Heart right ventricle (tissue), 16 donors: Measurements from ENCODE around the gene ILF3. TPM values are rescaled to one million over a fixed set of nuclear protein-coding genes. Genes with fewer than 3 reads are reported as not detected.

Source experiments
- ATAC-seq, 8 donors: fragments of 200-7000 bp; cut with Tn5 transposase; one replicate each; pipeline ENCODE4 v1.9.1; 2020; ENCODE audit warnings: mild to moderate bottlenecking in 8 of 8, moderate library complexity in 8 of 8, moderate number of reproducible peaks in 1 of 8
- DNase-seq, 2 donors: peaks; one replicate each; pipeline ENCODE4 v3.0.0-alpha.2; 2020
- H3K27ac ChIP-seq, 10 donors: fragments of 200-600 bp; sonication (generic) in 2 of 10; one replicate each; pipeline versions ENCODE4 v1.5.0 to v1.8.0; 2020 to 2022; ENCODE audit warnings: mild to moderate bottlenecking in 3 of 10
- H3K27me3 ChIP-seq, 7 donors: fragments of 200-600 bp; one replicate each; pipeline ENCODE4 v1.8.0; 2021 to 2022; ENCODE audit warnings: mild to moderate bottlenecking in 2 of 7
- H3K36me3 ChIP-seq, 9 donors: fragments of 200-600 bp; sonication (generic) in 1 of 9; one replicate each; pipeline versions ENCODE4 v1.5.0 to v1.8.0; 2020 to 2022; ENCODE audit warnings: mild to moderate bottlenecking in 2 of 9
- H3K4me1 ChIP-seq, 9 donors: fragments of 200-600 bp; sonication (generic) in 1 of 9; one replicate each; pipeline versions ENCODE4 v1.5.0 to v1.8.0; 2020 to 2022; ENCODE audit warnings: mild to moderate bottlenecking in 4 of 9
- H3K4me3 ChIP-seq, 10 donors: fragments of 200-600 bp; sonication (generic) in 2 of 10; one replicate each; pipeline versions ENCODE4 v1.5.0 to v1.8.0; 2020 to 2022; ENCODE audit warnings: mild to moderate bottlenecking in 7 of 10, moderate library complexity in 2 of 10
- H3K9me3 ChIP-seq, 11 donors: fragments of 200-600 bp in 10 of 11; sonication (generic) in 2 of 11; one replicate each; pipeline versions ENCODE4 v1.5.0 to v1.8.0; 2013 to 2022; ENCODE audit warnings: mild to moderate bottlenecking in 2 of 11, control low read depth in 1 of 11, moderate library complexity in 1 of 11
- CTCF ChIP-seq, 9 donors: fragments of 200-600 bp; sonication (generic) in 2 of 9; IDR thresholded peaks; one replicate each; pipeline versions ENCODE4 v1.5.0 to v1.8.0; 2021 to 2022; ENCODE audit warnings: antibody characterized with exemption in 9 of 9, mild to moderate bottlenecking in 5 of 9, moderate library complexity in 1 of 9
- WGBS, 2 donors: extraction: QIAGEN DNeasy Blood & Tissue Kit; methylation state at CpG; one replicate each; pipeline ENCODE4 v1.1.7; 2013; ENCODE audit warnings: inconsistent platforms in 1 of 2; 5-methylcytosine and 5-hydroxymethylcytosine counted together
- intact Hi-C, 10 donors: fragments of 100-400 bp; cut with DNase I; formaldehyde crosslinking; loops; one replicate each; pipeline versions ENCODE4 v1.11.1 to v1.14.2; 2022
- polyA plus RNA-seq, 2 donors: library from polyadenylated mRNA; stranded (reverse); fragments of 200-250 nt; gene quantifications; one replicate each; pipeline ENCODE4 v1.2.3, GENCODE V29; 2013
- total RNA-seq, 10 donors: library from RNA; stranded (reverse); fragmentation: NEBNext Ultra II Directional in 3 of 10; extraction: Animal tissue kit (Norgen Biotek cat#: 25700) in 3 of 10; gene quantifications; one replicate each; pipeline versions ENCODE4 v1.2.1 to v1.2.4, GENCODE V29; 2021 to 2023
- donor health status: Arrhythmogenic right ventricular cardiomyopathy.
- donor health status: ischemic (EF 13 %, LVEDD 7.1; RV severe dilation, severe dysfunction).
- donor health status: healthy with polysubstance abuse.
- donor health status: DM: no; HTN: yes; CAD: no.
- donor health status: DM: no; HTN: no; CAD: no.
- donor health status: ischemic (EF 25% LVEDD 6.9; RV normal size, moderate dysfunction).
- donor health status: ischemic (EF 25% LVEDD 5.7; RV mildly dilated, moderate dysfunction).
- donor health status: healthy.
- donor health status: DM: yes; HTN: yes; CAD: no.
- donor health status: Ischemic cardiomyopathy.
- donor health status: ischemic (EF 35%, LVEDD 5.7; RV mildly dilated, moderate dysfunction).
- donor health status: nonischemic (EF 11% LVEDD 7.7; RV severe dilation, severe dysfunction).
- donor health status: DM: yes; HTN: yes; CAD: no.
- donor health status: PGD.
- donor health status: ischemic (EF 29% LVEDD 5.4; RV normal size, mild dysfunction).
- donor health status: nonischemic (EF 23%, LVEDD 6.1; RV moderate dilation, normal function).

Gene ILF3
- total and polyA plus RNA-seq, 12 donors, result 68.1 to 129 (median 109) TPM

GRCh38 chr19:10729411-10729810 lies 75.3 kb downstream of the ILF3 start:
- DNase-seq (no peak), ATAC-seq (peak in 2 of 8 donors; percentile 22 to 37)
- no peak for TF ChIP-seq CTCF (IDR thresholded peaks at IDR 0.05)
- Histone ChIP-seq H3K27ac (peak overlapping the region in 4 of 10 donors; percentile 0 to 87 (median 55)), H3K9me3 (no peaks in the 10 kb centered on the region), H3K27me3 (no peaks in the 10 kb centered on the region), H3K4me3 (no peak overlapping the region), H3K36me3 (peaks cover 0 to 8% (median 0%) of the 10 kb centered on the region in 9 donors), H3K4me1 (peaks cover 9 to 88% (median 69%) of the 10 kb centered on the region in 9 donors)
- WGBS, 2 donors, result 92% methylated on average over 14 of the region's 14 CpGs
- intact Hi-C loops, result no loop called here

DNA sequence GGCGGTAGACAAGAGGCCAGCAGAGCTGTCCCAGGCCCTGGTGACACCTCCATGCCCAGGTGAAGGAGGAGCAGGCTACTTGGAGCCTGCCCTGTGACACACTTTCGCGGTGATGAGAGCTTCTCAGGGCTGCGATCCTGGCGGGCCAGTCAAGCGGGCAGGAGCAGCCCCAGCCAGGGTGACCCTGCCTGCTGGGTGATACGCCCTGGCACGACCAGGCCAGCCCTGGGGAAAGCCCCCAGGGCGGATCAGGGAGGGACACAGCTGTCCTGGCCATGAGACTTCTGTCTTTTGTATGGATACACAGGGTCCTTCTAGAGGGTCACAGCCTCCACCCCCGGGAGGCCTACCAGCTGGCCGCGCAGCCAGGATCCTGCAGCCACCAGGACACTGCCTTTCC lies 76.8 kb downstream of the ILF3 start:
- WGBS, 2 donors, result 71 to 84% methylated on average over 12 of the region's 12 CpGs
- DNase-seq, result no peak
- no peaks in the 10 kb centered on the region for H3K9me3 ChIP-seq
- peaks cover 9 to 84% (median 60%) of the 10 kb centered on the region in 9 donors for H3K4me1 ChIP-seq
- H3K27ac ChIP-seq, result peak overlapping the region in 9 of 10 donors; percentile 39 to 87 (median 68)
- no peak overlapping the region for H3K4me3 ChIP-seq
- no peak for TF ChIP-seq CTCF (IDR thresholded peaks at IDR 0.05)
- intact Hi-C loops, result no loop called here
- ATAC-seq, result peak in 7 of 8 donors; percentile 20 to 69 (median 54)
- peaks cover 0 to 14% (median 0%) of the 10 kb centered on the region in 9 donors for H3K36me3 ChIP-seq
- no peaks in the 10 kb centered on the region for H3K27me3 ChIP-seq

DNA sequence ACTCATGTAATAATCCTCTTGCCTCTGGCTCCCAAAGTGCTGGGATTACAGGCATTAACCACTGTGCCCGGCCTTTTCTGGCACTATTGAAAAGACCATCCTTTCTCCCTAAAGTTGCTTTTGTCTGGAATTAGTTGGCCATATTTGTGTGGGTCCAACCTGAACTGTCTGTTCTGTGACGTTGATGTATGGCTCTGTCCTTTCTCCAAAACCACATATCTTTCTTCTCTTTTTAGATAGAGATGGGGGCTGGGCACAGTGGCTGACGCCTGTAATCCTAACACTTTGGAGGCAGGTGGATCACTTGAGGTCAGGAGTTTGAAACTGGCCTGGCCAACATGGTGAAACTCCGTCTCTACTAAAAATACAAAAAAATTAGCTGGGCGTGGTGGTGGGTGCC lies 81.6 kb downstream of the ILF3 start:
- Histone ChIP-seq H3K4me3 (no peak overlapping the region), H3K27ac (peak overlapping the region in 4 of 10 donors; percentile 3 to 30 (median 20)), H3K36me3 (peaks cover 0 to 8% (median 0%) of the 10 kb centered on the region in 9 donors), H3K4me1 (peaks cover 2 to 83% (median 43%) of the 10 kb centered on the region in 9 donors), H3K9me3 (peaks cover 0 to 13% (median 0%) of the 10 kb centered on the region in 11 donors), H3K27me3 (no peaks in the 10 kb centered on the region)
- DNase-seq (no peak), ATAC-seq (no peak)
- 73% methylated on average over 5 of the region's 5 CpGs for WGBS, 2 donors
- intact Hi-C loops, result no loop called here
- no peak for TF ChIP-seq CTCF (IDR thresholded peaks at IDR 0.05)

DNA sequence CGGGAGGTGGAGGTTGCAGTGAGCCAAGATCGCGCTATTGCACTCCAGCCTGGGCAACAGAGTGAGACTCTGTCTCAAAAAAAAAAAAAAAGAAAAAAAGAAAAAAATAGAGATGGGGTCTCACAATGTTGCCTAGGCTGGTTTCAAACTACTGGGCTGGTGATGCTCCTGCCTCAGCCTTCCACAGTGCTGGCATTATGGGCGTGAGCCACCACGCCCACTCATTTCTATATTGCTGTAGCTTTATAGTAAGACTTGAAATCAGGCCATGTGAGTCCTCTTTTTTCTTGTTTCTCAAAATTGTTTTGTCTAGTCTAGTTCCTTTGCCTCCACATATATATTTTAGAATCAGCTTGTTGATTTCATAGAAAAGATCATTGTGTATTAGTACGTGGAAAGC lies 82.0 kb downstream of the ILF3 start:
- Histone ChIP-seq H3K36me3 (peaks cover 0 to 8% (median 0%) of the 10 kb centered on the region in 9 donors), H3K27ac (peak overlapping the region in 4 of 10 donors; percentile 0 to 30 (median 20)), H3K4me3 (no peak overlapping the region), H3K9me3 (peaks cover 0 to 14% (median 0%) of the 10 kb centered on the region in 11 donors), H3K27me3 (no peaks in the 10 kb centered on the region), H3K4me1 (peaks cover 0 to 83% (median 38%) of the 10 kb centered on the region in 9 donors)
- intact Hi-C loops, result no loop called here
- WGBS, 2 donors, result 95 to 98% methylated on average over 6 of the region's 6 CpGs
- ATAC-seq (no peak), DNase-seq (no peak)
- no peak for TF ChIP-seq CTCF (IDR thresholded peaks at IDR 0.05)
